ENCODE data around the gene HNRNPK.

Gene HNRNPK

GRCh38 chr9:83971485-83971884 lies 8.5 kb downstream of the HNRNPK start:
- no peak overlapping the region for H3K27ac ChIP-seq (ENCODE audit: poor library complexity, severe bottlenecking)
- no peak for ATAC-seq (ENCODE audit: low read depth)
- DNase-seq (ENCODE audit: low spot score) = no peak
- no peaks in the 10 kb centered on the region for H3K9me3 ChIP-seq (ENCODE audit: severe bottlenecking)
- peaks cover 4% of the 10 kb centered on the region for H3K4me1 ChIP-seq (ENCODE audit: insufficient read depth, poor library complexity, severe bottlenecking)
- H3K36me3 ChIP-seq (ENCODE audit: low read depth) = peaks cover 100% of the 10 kb centered on the region
- no peak for TF ChIP-seq CTCF (IDR thresholded peaks at IDR 0.05; ENCODE audit: poor library complexity, severe bottlenecking)
- H3K4me3 ChIP-seq (ENCODE audit: severe bottlenecking) = no peak overlapping the region
- no peaks in the 10 kb centered on the region for H3K27me3 ChIP-seq (ENCODE audit: insufficient read depth, poor library complexity, severe bottlenecking)

- Histone ChIP-seq H3K27ac (ENCODE audit: poor library complexity, severe bottlenecking) (no peak overlapping the region), H3K36me3 (ENCODE audit: low read depth) (peaks cover 83% of the 10 kb centered on the region), H3K4me1 (ENCODE audit: insufficient read depth, poor library complexity, severe bottlenecking) (no peaks in the 10 kb centered on the region), H3K27me3 (ENCODE audit: insufficient read depth, poor library complexity, severe bottlenecking) (no peaks in the 10 kb centered on the region), H3K9me3 (ENCODE audit: severe bottlenecking) (no peaks in the 10 kb centered on the region), H3K4me3 (ENCODE audit: severe bottlenecking) (no peak overlapping the region)
- ATAC-seq (ENCODE audit: low read depth) (no peak), DNase-seq (ENCODE audit: low spot score) (no peak)
- TF ChIP-seq CTCF (IDR thresholded peaks at IDR 0.05; ENCODE audit: poor library complexity, severe bottlenecking) = no peak
Measured at GRCh38 chr9:83969602-83970001, 10.4 kb downstream of the HNRNPK start.

GRCh38 chr9:83967073-83967472 lies 12.9 kb downstream of the HNRNPK start:
- Histone ChIP-seq H3K27me3 (ENCODE audit: insufficient read depth, poor library complexity, severe bottlenecking) (no peaks in the 10 kb centered on the region), H3K36me3 (ENCODE audit: low read depth) (peaks cover 58% of the 10 kb centered on the region), H3K4me3 (ENCODE audit: severe bottlenecking) (no peak overlapping the region), H3K27ac (ENCODE audit: poor library complexity, severe bottlenecking) (peak overlapping the region; percentile 17), H3K9me3 (ENCODE audit: severe bottlenecking) (no peaks in the 10 kb centered on the region), H3K4me1 (ENCODE audit: insufficient read depth, poor library complexity, severe bottlenecking) (peaks cover 9% of the 10 kb centered on the region)
- TF ChIP-seq CTCF (IDR thresholded peaks at IDR 0.05; ENCODE audit: poor library complexity, severe bottlenecking) = no peak
- DNase-seq (ENCODE audit: low spot score) (no peak), ATAC-seq (ENCODE audit: low read depth) (no peak)

GRCh38 chr9:83966209-83966582 lies 13.8 kb downstream of the HNRNPK start:
- DNase-seq (ENCODE audit: low spot score) (no peak), ATAC-seq (ENCODE audit: low read depth) (no peak)
- H3K4me3 ChIP-seq (ENCODE audit: severe bottlenecking) = no peak overlapping the region
- peaks cover 49% of the 10 kb centered on the region for H3K36me3 ChIP-seq (ENCODE audit: low read depth)
- no peak overlapping the region for H3K27ac ChIP-seq (ENCODE audit: poor library complexity, severe bottlenecking)
- TF ChIP-seq CTCF (IDR thresholded peaks at IDR 0.05; ENCODE audit: poor library complexity, severe bottlenecking) = no peak
- H3K27me3 ChIP-seq (ENCODE audit: insufficient read depth, poor library complexity, severe bottlenecking) = no peaks in the 10 kb centered on the region
- peaks cover 12% of the 10 kb centered on the region for H3K4me1 ChIP-seq (ENCODE audit: insufficient read depth, poor library complexity, severe bottlenecking)
- no peaks in the 10 kb centered on the region for H3K9me3 ChIP-seq (ENCODE audit: severe bottlenecking)

GRCh38 chr9:83965350-83966208 lies 14.4 kb downstream of the HNRNPK start:
- Histone ChIP-seq H3K9me3 (ENCODE audit: severe bottlenecking) (no peaks in the 10 kb centered on the region), H3K4me1 (ENCODE audit: insufficient read depth, poor library complexity, severe bottlenecking) (peaks cover 12% of the 10 kb centered on the region), H3K27me3 (ENCODE audit: insufficient read depth, poor library complexity, severe bottlenecking) (no peaks in the 10 kb centered on the region), H3K27ac (ENCODE audit: poor library complexity, severe bottlenecking) (peak overlapping the region; percentile 29), H3K4me3 (ENCODE audit: severe bottlenecking) (no peak overlapping the region), H3K36me3 (ENCODE audit: low read depth) (peaks cover 43% of the 10 kb centered on the region)
- no peak for DNase-seq (ENCODE audit: low spot score)
- no peak for TF ChIP-seq CTCF (IDR thresholded peaks at IDR 0.05; ENCODE audit: poor library complexity, severe bottlenecking)
- ATAC-seq (ENCODE audit: low read depth) = peak; percentile 33
